ENCODE data around the gene ATG14.

DNA sequence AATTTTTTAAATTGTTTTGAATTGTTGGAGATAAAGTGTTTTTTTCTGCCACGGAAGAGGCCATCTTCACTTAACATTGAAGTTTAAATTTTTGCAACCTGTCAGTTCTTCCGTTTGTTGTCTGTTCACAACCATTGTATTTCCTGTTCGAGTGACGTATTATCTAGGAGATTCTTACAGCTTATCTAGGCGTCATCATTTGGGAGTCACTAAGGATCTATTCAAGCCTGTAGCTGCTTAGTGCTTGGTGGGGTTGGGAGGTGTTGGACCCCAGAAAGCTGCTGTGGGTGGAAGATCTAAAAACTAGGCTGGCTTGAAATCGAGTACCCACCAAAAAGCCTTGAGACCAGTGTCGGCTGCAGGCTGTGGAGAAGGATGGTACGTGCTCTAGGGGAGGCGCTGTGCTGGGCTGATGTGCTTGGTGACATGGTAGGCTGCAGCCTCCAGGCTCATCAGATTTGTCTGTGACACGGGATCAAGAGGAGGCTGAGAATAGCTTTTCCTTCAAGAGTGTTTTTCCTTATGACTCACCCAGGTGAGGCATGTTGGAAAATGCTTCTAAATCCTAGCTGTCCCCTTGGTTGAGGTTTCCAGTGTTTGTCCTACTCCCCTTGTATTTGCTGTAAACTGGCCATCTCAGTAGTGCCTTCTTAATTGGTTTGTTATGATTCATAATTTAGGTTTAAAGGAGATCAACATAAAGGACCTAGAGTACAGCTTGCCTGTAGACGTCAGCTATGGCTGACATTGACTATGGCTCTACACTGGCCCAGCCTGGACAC is 57.8 kb downstream of the ATG14 start:
- TF ChIP-seq CTCF (IDR thresholded peaks at IDR 0.05; ENCODE audit: insufficient read depth, low read length) (no peak), GABPA (IDR thresholded peaks at IDR 0.05; ENCODE audit: low read depth) (no peak), POLR2AphosphoS5 (IDR thresholded peaks at IDR 0.05; ENCODE audit: low read depth) (no peak), REST (IDR thresholded peaks at IDR 0.05; ENCODE audit: insufficient replicate concordance, low read depth) (no peak), SPI1 (IDR thresholded peaks at IDR 0.05; ENCODE audit: borderline replicate concordance, low read depth) (no peak)

All from HL-60 (cell line).